HEK293T (cell line): ENCODE results near the gene ADSS1.

Source experiments
- BHLHE40 ChIP-seq: fragments of 450-650 bp; IDR thresholded peaks from 2 replicates; pipeline ENCODE4 v1.6.1; 2016; ENCODE audit warnings: mild to moderate bottlenecking, moderate library complexity, borderline replicate concordance
- CTBP1 ChIP-seq: fragments of 450-650 bp; IDR thresholded peaks from 2 replicates; pipeline ENCODE4 v1.6.1; 2016; ENCODE audit warnings: borderline replicate concordance
- ELF4 ChIP-seq: fragments of 450-650 bp; IDR thresholded peaks from 2 replicates; pipeline ENCODE4 v1.6.1; 2017; ENCODE audit warnings: antibody characterized with exemption
- FOXA1 ChIP-seq: fragments of 450-650 bp; IDR thresholded peaks from 2 replicates; pipeline ENCODE4 v1.6.1; 2016; ENCODE audit warnings: mild to moderate bottlenecking
- FOXK2 ChIP-seq: fragments of 450-650 bp; IDR thresholded peaks from 2 replicates; pipeline ENCODE4 v1.6.1; 2016; ENCODE audit warnings: mild to moderate bottlenecking
- FOXM1 ChIP-seq: fragments of 450-650 bp; IDR thresholded peaks from 2 replicates; pipeline ENCODE4 v1.6.1; 2017; ENCODE audit warnings: mild to moderate bottlenecking, borderline replicate concordance
- HDGF ChIP-seq: fragments of 450-650 bp; IDR thresholded peaks from 2 replicates; pipeline ENCODE4 v1.6.1; 2017; ENCODE audit warnings: antibody characterized with exemption, borderline replicate concordance
- L3MBTL2 ChIP-seq: fragments of 450-650 bp; conservative IDR thresholded peaks from 2 replicates; pipeline ENCODE4 v1.6.1; 2016; ENCODE audit warnings: mild to moderate bottlenecking
- NFRKB ChIP-seq: fragments of 450-650 bp; IDR thresholded peaks from 2 replicates; pipeline ENCODE4 v1.6.1; 2016; ENCODE audit warnings: mild to moderate bottlenecking, moderate library complexity
- SP1 ChIP-seq: fragments of 450-650 bp; IDR thresholded peaks from 2 replicates; pipeline ENCODE4 v1.6.1; 2017
- TARDBP ChIP-seq: fragments of 450-650 bp; IDR thresholded peaks from 2 replicates; pipeline ENCODE4 v1.6.1; 2016
- ZNF384 ChIP-seq: fragments of 450-650 bp; IDR thresholded peaks from 2 replicates; pipeline ENCODE4 v1.6.1; 2016
- TF ChIP-seq, protein P1 (sequence below): fragments of 450-650 bp; IDR thresholded peaks from 2 replicates; pipeline ENCODE4 v1.6.1; 2016

DNA sequence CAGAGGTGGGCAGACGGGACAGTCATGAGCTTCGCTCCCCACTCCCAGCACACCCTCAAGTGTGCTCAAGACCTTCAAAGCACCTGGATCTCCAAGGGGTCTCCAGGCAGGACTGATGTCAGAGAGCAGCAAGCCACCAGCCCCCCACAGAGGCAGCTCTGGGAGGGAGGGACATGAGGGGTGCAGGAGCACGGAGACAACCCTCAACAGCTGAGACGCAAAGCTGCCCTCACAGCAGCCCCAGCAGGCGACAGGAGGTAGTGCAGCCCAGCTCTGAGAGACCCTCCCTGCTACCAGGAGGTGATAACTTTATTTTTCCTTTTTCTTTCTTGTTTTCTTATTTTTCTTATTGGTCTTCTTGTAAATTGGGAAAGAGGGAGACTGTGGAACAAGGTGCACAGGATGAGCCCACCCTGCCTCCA is 46.8 kb downstream of the ADSS1 start:
- TF ChIP-seq FOXK2 (no peak), TARDBP (no peak), FOXM1 (no peak), HDGF (no peak), CTBP1 (no peak), L3MBTL2 (no peak), ELF4 (no peak), SP1 (no peak), ZNF384 (no peak), NFRKB (no peak), FOXA1 (no peak), BHLHE40 (no peak)
- TF ChIP-seq, protein P1, sequence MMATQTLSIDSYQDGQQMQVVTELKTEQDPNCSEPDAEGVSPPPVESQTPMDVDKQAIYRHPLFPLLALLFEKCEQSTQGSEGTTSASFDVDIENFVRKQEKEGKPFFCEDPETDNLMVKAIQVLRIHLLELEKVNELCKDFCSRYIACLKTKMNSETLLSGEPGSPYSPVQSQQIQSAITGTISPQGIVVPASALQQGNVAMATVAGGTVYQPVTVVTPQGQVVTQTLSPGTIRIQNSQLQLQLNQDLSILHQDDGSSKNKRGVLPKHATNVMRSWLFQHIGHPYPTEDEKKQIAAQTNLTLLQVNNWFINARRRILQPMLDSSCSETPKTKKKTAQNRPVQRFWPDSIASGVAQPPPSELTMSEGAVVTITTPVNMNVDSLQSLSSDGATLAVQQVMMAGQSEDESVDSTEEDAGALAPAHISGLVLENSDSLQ = no peak
